SJSA1 (cell line): ENCODE results near the gene HABP4. TPM values are rescaled to one million over a fixed set of nuclear protein-coding genes. Genes with fewer than 3 reads are reported as not detected.

Source experiments
- DNase-seq, 2 experiments: peaks; one replicate each; pipeline ENCODE4 v3.0.0-alpha.2; 2015 to 2020; ENCODE audit warnings: low spot score in 2 of 2, low read depth in 1 of 2
- H3K27ac ChIP-seq: fragments of 250-450 bp; sonication (Bioruptor Pico); 2 replicates; pipeline ENCODE4 v1.5.1; 2020; ENCODE audit warnings: mild to moderate bottlenecking, moderate library complexity
- H3K27me3 ChIP-seq: fragments of 250-450 bp; sonication (Bioruptor Pico); replicated peaks from 2 replicates; pipeline ENCODE4 v1.5.1; 2020; ENCODE audit warnings: mild to moderate bottlenecking, moderate library complexity
- H3K36me3 ChIP-seq: fragments of 250-450 bp; sonication (Bioruptor Pico); 2 replicates; pipeline ENCODE4 v1.5.1; 2020; ENCODE audit warnings: mild to moderate bottlenecking
- H3K4me1 ChIP-seq: fragments of 250-450 bp; sonication (Bioruptor Pico); replicated peaks from 2 replicates; pipeline ENCODE4 v1.6.1; 2021; ENCODE audit warnings: mild to moderate bottlenecking
- H3K4me3 ChIP-seq: fragments of 250-450 bp; sonication (Bioruptor Pico); 2 replicates; pipeline ENCODE4 v1.5.1; 2020; ENCODE audit warnings: mild to moderate bottlenecking
- H3K9me3 ChIP-seq: fragments of 250-450 bp; sonication (Bioruptor Pico); replicated peaks from 2 replicates; pipeline ENCODE4 v1.5.1; 2020; ENCODE audit warnings: mild to moderate bottlenecking
- total RNA-seq: library from RNA; depleted of rRNA; stranded (reverse); fragments of >200 nt; shearing (Covaris generic); gene quantifications from 2 replicates; pipeline ENCODE4 v1.2.3, GENCODE V29; 2014; rRNA removed

HABP4 gene
- total RNA-seq, 1 experiment from 2014 or later: 30.7 TPM

DNA sequence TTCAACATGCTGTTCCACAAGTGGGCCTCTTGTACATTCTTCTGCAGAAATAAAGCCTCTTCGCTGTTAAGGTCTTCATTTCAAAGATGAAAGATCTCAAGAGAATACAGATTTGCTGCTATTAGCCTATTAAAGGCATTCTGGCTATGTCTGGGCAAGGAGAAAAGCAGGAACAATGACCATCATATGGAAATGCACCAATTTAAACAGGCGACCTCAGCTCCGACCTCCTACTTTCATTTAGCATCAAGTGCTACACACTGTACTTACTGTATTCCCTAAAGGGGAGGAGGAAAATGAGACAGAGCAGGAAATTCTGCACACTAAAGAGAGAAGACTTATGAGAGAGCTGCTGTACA is 64.8 kb downstream of the HABP4 start:
- no peaks in the 10 kb centered on the region for H3K9me3 ChIP-seq
- H3K4me3 ChIP-seq: no peak overlapping the region
- DNase-seq: no peak
- H3K27ac ChIP-seq: no peak overlapping the region
- H3K36me3 ChIP-seq: peaks cover 24% of the 10 kb centered on the region
- H3K27me3 ChIP-seq: no peaks in the 10 kb centered on the region
- H3K4me1 ChIP-seq: peaks cover 25% of the 10 kb centered on the region

DNA sequence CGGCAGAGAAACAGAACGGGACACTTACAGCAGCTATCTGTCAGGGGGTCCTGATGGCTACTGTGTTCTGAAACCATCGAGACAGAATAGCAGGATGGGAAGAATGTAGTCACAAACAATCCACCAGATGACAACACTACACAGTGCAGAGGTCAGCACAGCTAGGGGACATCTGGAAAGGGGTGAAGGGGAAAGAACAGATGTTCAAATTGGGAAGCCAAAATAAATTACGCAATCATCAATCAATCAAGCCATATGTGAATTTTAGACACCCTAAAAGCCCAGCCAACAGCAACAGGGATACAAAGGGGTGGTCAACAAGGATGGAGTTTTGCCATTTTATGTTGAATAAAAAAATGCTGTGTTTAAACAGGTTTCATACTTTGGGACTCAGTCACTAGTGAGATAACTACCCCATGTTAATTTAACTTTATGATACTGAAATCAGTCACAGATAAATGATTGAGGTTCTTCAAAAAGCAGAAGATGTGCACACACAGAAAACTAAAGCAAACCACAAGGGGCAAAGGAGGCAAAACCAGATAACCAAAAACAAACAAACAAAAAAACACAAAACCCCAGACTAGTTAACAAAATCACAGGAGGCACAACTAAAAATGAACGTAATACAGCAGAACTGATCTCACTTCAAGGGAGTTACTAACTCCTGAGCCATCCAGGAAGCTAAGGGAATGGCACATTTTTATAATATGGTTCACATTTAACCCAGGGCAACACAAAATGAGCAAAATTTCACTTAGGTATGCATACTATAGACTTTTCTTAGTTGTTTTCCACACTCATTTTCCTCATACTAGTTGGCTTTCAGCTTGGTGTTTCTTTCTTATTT is 65.9 kb downstream of the HABP4 start:
- Histone ChIP-seq H3K4me1 (peaks cover 25% of the 10 kb centered on the region), H3K4me3 (no peak overlapping the region), H3K27me3 (no peaks in the 10 kb centered on the region), H3K36me3 (peaks cover 23% of the 10 kb centered on the region), H3K27ac (no peak overlapping the region), H3K9me3 (no peaks in the 10 kb centered on the region)
- DNase-seq: no peak

DNA sequence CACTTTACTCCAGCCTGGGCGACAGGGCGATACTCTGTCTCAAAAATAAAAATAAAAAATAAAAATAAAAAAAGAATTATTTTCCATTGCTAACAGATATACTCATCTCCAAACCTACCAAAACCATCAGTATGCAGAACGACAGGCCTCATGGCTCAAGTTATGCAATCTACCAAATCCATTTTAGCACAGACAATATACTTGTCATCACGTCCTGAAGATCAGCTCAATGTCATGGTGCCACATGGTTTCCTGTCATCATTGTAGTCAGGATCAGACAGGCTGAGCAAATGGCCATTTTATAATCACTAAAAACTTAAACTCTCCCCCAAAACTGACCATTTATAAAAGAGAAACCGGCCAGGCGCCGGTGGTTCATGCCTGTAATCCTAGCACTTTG is 69.1 kb downstream of the HABP4 start:
- no peak overlapping the region for H3K4me3 ChIP-seq
- no peaks in the 10 kb centered on the region for H3K27me3 ChIP-seq
- no peak overlapping the region for H3K27ac ChIP-seq
- H3K4me1 ChIP-seq: peaks cover 21% of the 10 kb centered on the region
- peaks cover 21% of the 10 kb centered on the region for H3K36me3 ChIP-seq
- no peak for DNase-seq
- no peaks in the 10 kb centered on the region for H3K9me3 ChIP-seq

DNA sequence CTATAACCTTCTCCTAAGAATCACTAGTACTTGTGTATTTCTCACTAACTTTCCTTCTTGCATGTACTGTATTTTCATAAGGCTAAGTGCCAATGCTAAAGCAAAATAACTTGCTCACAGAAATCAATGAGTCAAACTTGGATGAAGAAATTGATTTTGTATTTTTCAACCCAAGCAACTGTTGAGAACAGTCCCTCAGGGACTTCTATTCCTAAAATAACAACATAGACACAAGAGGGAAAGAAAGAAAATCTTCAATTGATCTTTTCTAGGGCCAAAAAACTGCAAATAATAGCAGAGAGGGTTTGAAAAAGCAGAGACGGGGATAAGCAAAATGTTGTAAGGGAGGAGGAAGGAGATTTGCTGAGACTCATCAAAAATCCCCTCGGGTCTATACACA is 69.8 kb downstream of the HABP4 start:
- H3K27ac ChIP-seq: no peak overlapping the region
- no peak for DNase-seq
- H3K9me3 ChIP-seq: no peaks in the 10 kb centered on the region
- H3K4me1 ChIP-seq: peaks cover 14% of the 10 kb centered on the region
- no peaks in the 10 kb centered on the region for H3K27me3 ChIP-seq
- peaks cover 23% of the 10 kb centered on the region for H3K36me3 ChIP-seq
- H3K4me3 ChIP-seq: no peak overlapping the region

DNA sequence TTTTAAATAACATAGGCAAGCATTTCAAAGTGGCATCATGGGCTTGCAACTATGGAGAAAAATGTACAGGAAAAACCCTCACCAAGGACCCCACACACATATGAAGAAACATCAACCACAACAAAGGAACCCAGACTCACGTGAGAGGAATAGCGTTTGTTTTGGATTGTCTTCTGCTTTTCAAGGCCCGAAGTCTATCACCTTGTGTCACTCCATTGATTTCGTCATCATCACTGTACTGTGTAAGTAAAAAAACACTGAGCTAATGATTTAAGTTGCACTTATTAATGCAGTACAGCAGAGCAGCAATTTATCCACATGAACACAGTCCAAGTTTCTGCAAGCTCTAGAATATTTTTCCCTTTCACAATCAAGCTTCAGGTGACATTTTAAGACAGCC is 72.4 kb downstream of the HABP4 start:
- H3K27me3 ChIP-seq: no peaks in the 10 kb centered on the region
- no peaks in the 10 kb centered on the region for H3K4me1 ChIP-seq
- H3K36me3 ChIP-seq: peaks cover 14% of the 10 kb centered on the region
- H3K27ac ChIP-seq: no peak overlapping the region
- no peak overlapping the region for H3K4me3 ChIP-seq
- no peaks in the 10 kb centered on the region for H3K9me3 ChIP-seq
- DNase-seq: no peak

DNA sequence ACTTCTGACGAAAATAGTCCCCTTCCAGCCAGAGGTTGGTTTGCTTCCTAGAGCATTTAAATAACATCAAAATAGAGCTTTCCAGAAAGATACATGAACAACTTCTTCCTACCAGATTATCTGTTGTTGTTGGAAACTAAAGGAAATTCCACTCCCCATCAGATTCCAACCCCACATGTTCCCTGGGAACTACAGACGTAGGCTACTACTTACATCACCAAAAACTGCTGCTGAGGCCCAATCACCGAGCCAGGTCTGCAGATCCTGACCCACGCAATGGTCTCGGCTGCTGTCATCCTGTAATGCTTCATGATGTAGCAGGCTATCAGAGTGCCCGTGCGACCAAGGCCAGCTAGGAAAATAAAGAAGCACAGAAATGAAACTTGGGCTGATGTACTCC is 73.4 kb downstream of the HABP4 start:
- no peaks in the 10 kb centered on the region for H3K9me3 ChIP-seq
- no peaks in the 10 kb centered on the region for H3K27me3 ChIP-seq
- peaks cover 14% of the 10 kb centered on the region for H3K36me3 ChIP-seq
- H3K4me3 ChIP-seq: no peak overlapping the region
- no peak for DNase-seq
- H3K4me1 ChIP-seq: no peaks in the 10 kb centered on the region
- H3K27ac ChIP-seq: no peak overlapping the region

DNA sequence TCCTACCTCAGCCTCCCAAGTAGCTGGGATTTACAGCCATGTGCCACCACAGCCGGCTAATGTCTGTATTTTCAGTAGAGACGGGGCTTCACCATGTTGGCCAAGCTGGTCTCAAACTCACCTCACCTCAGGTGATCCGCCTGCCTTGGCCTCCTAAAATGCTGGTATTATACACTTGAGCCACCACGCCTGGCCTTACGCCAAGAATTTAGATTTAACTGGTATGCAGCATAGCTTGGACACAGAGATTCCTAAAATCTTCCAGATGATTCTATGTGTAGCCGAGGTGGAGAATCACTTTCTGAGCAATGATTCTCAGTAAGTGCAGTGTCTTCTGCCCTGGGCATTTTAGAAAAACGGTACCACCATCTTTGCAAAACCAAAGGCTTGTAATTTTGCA is 74.1 kb downstream of the HABP4 start:
- Histone ChIP-seq H3K36me3 (peaks cover 19% of the 10 kb centered on the region), H3K4me1 (no peaks in the 10 kb centered on the region), H3K27ac (no peak overlapping the region), H3K4me3 (no peak overlapping the region), H3K27me3 (no peaks in the 10 kb centered on the region), H3K9me3 (no peaks in the 10 kb centered on the region)
- DNase-seq: no peak

DNA sequence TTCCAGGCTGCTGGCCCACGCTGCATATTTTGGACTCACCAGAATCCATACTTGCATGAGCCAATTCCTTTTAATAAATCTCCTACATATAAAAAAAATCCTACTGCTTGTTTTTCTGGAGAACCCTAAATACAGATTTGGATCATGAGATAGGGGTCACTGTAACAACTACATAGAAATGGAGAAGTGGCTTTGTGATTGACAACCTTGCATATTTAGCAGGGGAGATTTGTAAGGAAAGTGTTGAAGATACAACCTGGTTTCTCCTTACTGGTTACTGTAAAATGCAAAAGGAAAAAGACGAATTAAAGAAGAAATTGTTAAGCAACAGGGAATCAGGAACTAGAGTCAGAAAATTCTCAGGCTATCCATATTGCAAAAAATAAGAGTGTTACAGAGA is 74.8 kb downstream of the HABP4 start:
- Histone ChIP-seq H3K27ac (no peak overlapping the region), H3K36me3 (peaks cover 19% of the 10 kb centered on the region)

DNA sequence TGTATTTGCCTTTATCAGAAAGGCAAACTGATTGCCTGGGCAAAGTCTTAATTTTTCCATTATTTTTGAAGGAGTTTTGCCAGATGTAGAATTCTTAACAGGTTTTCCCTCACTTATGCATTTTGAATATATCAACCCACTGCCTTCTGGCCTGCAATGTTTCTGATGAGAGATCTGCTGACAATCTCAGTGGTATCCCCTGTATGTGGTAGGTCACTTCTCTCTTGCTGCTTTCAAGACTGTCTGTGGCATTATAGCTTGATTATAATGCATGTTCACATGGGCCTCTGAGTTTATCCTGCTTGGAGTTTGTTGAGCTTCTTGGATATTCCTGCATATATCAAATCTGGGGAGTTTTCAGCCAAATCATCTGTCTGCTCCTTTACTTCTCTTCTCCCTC is 82.2 kb downstream of the HABP4 start:
- no peak overlapping the region for H3K4me3 ChIP-seq
- no peak for DNase-seq
- peaks cover 22% of the 10 kb centered on the region for H3K36me3 ChIP-seq
- H3K27ac ChIP-seq: no peak overlapping the region
- no peaks in the 10 kb centered on the region for H3K27me3 ChIP-seq
- H3K4me1 ChIP-seq: no peaks in the 10 kb centered on the region
- no peaks in the 10 kb centered on the region for H3K9me3 ChIP-seq

More for the DNA sequence above, 74.8 kb downstream of the HABP4 start:
- H3K9me3 ChIP-seq: no peaks in the 10 kb centered on the region
- no peaks in the 10 kb centered on the region for H3K4me1 ChIP-seq
- no peak overlapping the region for H3K4me3 ChIP-seq
- H3K27me3 ChIP-seq: no peaks in the 10 kb centered on the region
- no peak for DNase-seq

DNA sequence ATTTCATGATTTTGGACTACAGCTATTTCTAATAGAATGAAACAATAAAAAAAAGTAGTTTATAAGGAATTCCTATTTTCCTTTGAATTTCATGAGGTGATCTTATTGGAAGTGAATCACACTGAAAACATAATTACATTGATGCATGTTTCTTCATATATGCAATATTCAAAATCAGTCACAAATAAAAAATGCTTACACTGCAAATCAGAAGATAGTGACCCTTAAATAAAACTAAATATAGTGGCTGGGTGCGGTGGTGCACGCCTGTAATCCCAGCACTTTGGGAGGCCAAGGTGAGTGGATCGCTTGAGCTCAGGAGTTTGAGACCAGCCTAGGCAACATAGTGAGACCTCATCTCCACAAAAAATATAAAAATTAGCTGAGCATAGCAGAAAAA is 90.1 kb downstream of the HABP4 start:
- Histone ChIP-seq H3K27ac (no peak overlapping the region), H3K4me3 (no peak overlapping the region), H3K4me1 (no peaks in the 10 kb centered on the region), H3K27me3 (no peaks in the 10 kb centered on the region), H3K36me3 (no peaks in the 10 kb centered on the region), H3K9me3 (no peaks in the 10 kb centered on the region)
- no peak for DNase-seq

Other genes starting within 250 kb of the HABP4 start
- gene HSD17B3, start 148.0 kb upstream of the HABP4 start, total RNA-seq: not detected in 2 replicates
- gene SLC35D2, start 66.5 kb upstream of the HABP4 start, total RNA-seq: 10.6 and 21.2 TPM in 2 replicates
- 45.4 and 55.5 TPM in 2 replicates for gene ZNF367, start 31.8 kb upstream of the HABP4 start, total RNA-seq
- 22.2 and 33.8 TPM in 2 replicates for gene CDC14B, start 169.7 kb downstream of the HABP4 start, total RNA-seq
- gene PRXL2C, start 205.1 kb downstream of the HABP4 start, total RNA-seq: 9.5 and 27.5 TPM in 2 replicates